NT2/D1 (cell line): ENCODE data around the gene KIF21A.

Experiments
- SUZ12 ChIP-seq: IDR thresholded peaks from 2 replicates; pipeline ENCODE4 v1.6.1; 2011; ENCODE audit not compliant: insufficient read length, insufficient read depth; ENCODE audit errors: extremely low read depth
- ZNF274 ChIP-seq: IDR thresholded peaks from 2 replicates; pipeline ENCODE4 v1.6.1; 2011; ENCODE audit warnings: mild to moderate bottlenecking, low read depth, low read length

DNA sequence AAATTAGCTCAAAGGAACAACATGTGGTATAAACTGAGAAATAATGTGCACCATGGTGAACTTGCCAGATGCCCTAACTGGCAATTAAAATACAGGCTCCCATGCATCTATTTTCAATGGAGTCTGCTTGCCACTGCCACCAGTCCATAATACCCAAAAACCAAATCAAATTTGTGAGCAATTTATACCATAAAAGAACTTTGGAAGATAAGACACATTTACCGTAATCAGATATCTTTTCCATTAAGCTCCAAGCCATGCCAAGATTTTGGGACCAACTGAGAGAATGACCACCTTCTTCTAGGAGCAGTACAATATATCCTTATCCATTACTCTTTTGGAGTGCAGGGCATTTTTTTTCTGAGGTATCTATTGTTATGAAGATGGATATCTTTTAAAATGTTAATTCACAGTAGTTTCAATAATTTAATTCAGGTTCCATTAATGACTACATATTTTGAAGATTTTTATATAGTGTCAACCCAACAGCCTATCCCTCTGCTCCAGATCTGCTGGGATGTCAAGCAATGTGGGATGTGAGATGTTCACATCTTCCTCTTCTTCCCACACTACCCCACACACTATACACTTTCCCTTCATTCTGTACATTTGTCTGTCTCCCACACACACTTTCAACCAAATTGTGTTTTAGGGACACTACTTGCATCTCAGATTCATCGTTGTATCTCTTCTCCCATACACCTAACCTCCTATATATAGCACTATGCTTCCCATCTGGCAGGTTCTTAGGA, 53.3 kb downstream of the KIF21A start:
- TF ChIP-seq SUZ12 (no peak), ZNF274 (no peak)
